Vagina (tissue), 2 donors: ENCODE results near the gene ASPRV1.

Experiments
- POLR2A ChIP-seq, 2 donors: fragments of 450-650 bp; IDR thresholded peaks; one replicate each; pipeline ENCODE4 v1.6.1; 2017; ENCODE audit warnings: antibody characterized with exemption in 2 of 2, mild to moderate bottlenecking in 2 of 2, moderate library complexity in 2 of 2
- POLR2AphosphoS5 ChIP-seq, 2 donors: sonication (generic); formaldehyde crosslinking; IDR thresholded peaks; one replicate each; pipeline ENCODE4 v1.9.0; 2017; ENCODE audit warnings: antibody characterized with exemption in 2 of 2, mild to moderate bottlenecking in 2 of 2, low read depth in 1 of 2; ENCODE audit not compliant: insufficient read depth in 1 of 2
- TF ChIP-seq, protein P1 (sequence below), 3 experiments: fragments of 450-650 bp in 2 of 3; fragments of 200-600 bp in 1 of 3; sonication (generic) in 1 of 3; IDR thresholded peaks; one replicate each; pipeline ENCODE4 v1.5.1; 2017 to 2019; ENCODE audit warnings: antibody characterized with exemption in 3 of 3, mild to moderate bottlenecking in 2 of 3, moderate library complexity in 2 of 3

DNA sequence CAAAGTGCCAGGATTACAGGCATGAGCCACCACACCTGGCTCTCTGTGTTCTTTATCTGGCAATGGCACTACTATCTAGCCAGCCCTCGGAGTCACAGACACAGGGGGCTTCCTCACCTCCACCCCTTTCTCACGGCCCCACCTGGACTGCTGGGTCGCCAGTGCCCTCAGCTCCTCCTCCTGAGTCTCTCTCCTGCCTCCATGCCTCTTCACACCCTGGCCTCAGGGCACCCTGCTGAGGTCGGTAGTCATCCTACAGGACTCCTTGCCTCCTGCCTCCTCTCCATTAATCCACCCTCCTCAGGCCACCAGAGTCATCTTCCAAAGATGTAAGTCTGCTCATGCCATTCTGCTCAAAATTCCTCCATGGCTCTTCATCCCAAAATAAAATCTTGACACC is 8.6 kb upstream of the ASPRV1 start:
- TF ChIP-seq, protein P1, sequence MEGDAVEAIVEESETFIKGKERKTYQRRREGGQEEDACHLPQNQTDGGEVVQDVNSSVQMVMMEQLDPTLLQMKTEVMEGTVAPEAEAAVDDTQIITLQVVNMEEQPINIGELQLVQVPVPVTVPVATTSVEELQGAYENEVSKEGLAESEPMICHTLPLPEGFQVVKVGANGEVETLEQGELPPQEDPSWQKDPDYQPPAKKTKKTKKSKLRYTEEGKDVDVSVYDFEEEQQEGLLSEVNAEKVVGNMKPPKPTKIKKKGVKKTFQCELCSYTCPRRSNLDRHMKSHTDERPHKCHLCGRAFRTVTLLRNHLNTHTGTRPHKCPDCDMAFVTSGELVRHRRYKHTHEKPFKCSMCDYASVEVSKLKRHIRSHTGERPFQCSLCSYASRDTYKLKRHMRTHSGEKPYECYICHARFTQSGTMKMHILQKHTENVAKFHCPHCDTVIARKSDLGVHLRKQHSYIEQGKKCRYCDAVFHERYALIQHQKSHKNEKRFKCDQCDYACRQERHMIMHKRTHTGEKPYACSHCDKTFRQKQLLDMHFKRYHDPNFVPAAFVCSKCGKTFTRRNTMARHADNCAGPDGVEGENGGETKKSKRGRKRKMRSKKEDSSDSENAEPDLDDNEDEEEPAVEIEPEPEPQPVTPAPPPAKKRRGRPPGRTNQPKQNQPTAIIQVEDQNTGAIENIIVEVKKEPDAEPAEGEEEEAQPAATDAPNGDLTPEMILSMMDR (IDR thresholded peaks at IDR 0.05): no peak
- TF ChIP-seq POLR2A (IDR thresholded peaks at IDR 0.05) (no peak), POLR2AphosphoS5 (IDR thresholded peaks at IDR 0.05; ENCODE audit: insufficient read depth in 1 of 2, low read depth in 1 of 2) (no peak)
